ENCODE data around the gene PDCD5. TPM values are rescaled to one million over a fixed set of nuclear protein-coding genes. Genes with fewer than 3 reads are reported as not detected.

The PDCD5 gene
- total RNA-seq, 1 experiment from 2014 or later: 246 TPM

DNA sequence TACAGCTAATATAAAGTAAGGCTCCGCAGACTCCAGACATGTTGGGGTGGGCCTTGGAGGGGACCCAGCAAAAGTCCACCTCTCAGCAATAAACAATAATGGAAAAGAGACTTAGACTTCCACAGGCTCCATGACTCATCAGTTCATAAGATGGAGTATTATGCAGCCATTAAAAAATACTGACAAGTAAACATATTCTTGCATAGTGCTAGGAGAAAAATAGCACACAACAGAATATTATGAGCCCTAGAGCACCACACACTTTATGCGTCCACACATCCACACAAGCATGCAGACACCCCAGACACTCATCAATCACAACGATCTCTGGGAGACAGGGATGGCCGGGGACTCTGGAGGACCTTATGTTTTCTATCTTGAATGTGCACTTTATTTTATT, 46.0 kb downstream of the PDCD5 start:
- intact Hi-C loops (cut with micrococcal nuclease; ENCODE audit: unreplicated experiment): no loop called here
- no peaks in the 10 kb centered on the region for H3K4me1 ChIP-seq (ENCODE audit: control insufficient read depth, insufficient read depth, low read length)

DNA sequence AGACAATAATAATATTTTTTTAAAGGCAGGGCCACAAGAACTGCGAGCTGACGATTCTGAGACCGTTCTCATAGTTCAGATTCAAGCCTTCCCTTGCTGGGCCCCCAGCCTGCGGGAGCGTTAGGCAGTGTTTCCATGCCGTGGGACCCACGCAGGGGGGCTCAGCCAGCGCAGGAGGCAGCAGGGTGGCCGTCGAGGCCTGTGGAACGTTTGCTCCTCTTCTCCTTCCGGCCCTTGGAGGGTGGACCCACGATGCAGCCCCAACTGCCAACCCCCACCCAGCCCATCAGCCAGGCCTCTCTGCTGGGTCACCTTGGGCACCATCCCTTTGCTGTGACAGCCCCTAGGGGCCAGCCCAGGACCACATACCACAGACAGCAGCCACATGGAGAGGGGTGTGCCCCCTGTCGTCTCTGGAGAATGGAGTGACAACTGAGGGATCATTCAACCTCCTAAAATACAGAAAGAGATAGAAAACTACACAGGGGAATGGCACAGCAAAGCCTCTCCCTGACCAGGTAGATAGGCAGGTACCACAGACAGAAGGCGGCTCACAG, 46.8 kb downstream of the PDCD5 start:
- no TSS peak for BruUV-seq (replicated peaks)
- ChIA-PET CTCF (no interaction called here), POLR2A (no interaction called here)
- no peaks in the 10 kb centered on the region for H3K9me3 ChIP-seq (ENCODE audit: control insufficient read depth, insufficient read depth, low read depth, low read length)
- in situ Hi-C loops (cut with HindIII; ENCODE audit: low pct_unique_long_range_greater_than_20kb, low sequenced_read_pairs) (no loop called here), intact Hi-C loops (cut with micrococcal nuclease; ENCODE audit: unreplicated experiment) (no loop called here)
- H3K27me3 ChIP-seq (ENCODE audit: control insufficient read depth, insufficient read depth, low read length): no peaks in the 10 kb centered on the region
- H3K4me3 ChIP-seq (ENCODE audit: low read depth in 2 of 2, low read length in 2 of 2): no peak overlapping the region
- no peak overlapping the region for H3K27ac ChIP-seq (ENCODE audit: low read length)
- H3K36me3 ChIP-seq (ENCODE audit: control insufficient read depth, insufficient read depth, low read length): no peaks in the 10 kb centered on the region; the same call in 1 of the 2 replicates
- ATAC-seq (no peak), DNase-seq (ENCODE audit: low read depth, low spot score) (no peak)
- H3K4me1 ChIP-seq (ENCODE audit: control insufficient read depth, insufficient read depth, low read length): no peaks in the 10 kb centered on the region
- TF ChIP-seq TCF7L2 (IDR thresholded peaks at IDR 0.05; ENCODE audit: low read depth, low read length) (no peak), SIN3A (IDR thresholded peaks at IDR 0.05; ENCODE audit: borderline replicate concordance, insufficient read depth, low read depth, low read length) (no peak), POLR2AphosphoS5 (IDR thresholded peaks at IDR 0.05; ENCODE audit: low read depth, low read length) (no peak)

More for the DNA sequence above, 46.0 kb downstream of the PDCD5 start:
- TF ChIP-seq TCF7L2 (IDR thresholded peaks at IDR 0.05; ENCODE audit: low read depth, low read length): no peak
- TF ChIP-seq, protein P1, sequence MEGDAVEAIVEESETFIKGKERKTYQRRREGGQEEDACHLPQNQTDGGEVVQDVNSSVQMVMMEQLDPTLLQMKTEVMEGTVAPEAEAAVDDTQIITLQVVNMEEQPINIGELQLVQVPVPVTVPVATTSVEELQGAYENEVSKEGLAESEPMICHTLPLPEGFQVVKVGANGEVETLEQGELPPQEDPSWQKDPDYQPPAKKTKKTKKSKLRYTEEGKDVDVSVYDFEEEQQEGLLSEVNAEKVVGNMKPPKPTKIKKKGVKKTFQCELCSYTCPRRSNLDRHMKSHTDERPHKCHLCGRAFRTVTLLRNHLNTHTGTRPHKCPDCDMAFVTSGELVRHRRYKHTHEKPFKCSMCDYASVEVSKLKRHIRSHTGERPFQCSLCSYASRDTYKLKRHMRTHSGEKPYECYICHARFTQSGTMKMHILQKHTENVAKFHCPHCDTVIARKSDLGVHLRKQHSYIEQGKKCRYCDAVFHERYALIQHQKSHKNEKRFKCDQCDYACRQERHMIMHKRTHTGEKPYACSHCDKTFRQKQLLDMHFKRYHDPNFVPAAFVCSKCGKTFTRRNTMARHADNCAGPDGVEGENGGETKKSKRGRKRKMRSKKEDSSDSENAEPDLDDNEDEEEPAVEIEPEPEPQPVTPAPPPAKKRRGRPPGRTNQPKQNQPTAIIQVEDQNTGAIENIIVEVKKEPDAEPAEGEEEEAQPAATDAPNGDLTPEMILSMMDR (IDR thresholded peaks at IDR 0.05): no peak
- no peak for TF ChIP-seq POLR2AphosphoS5 (IDR thresholded peaks at IDR 0.05; ENCODE audit: low read depth, low read length)
- TF ChIP-seq SIN3A (IDR thresholded peaks at IDR 0.05; ENCODE audit: borderline replicate concordance, insufficient read depth, low read depth, low read length): no peak
- TF ChIP-seq, protein P2, sequence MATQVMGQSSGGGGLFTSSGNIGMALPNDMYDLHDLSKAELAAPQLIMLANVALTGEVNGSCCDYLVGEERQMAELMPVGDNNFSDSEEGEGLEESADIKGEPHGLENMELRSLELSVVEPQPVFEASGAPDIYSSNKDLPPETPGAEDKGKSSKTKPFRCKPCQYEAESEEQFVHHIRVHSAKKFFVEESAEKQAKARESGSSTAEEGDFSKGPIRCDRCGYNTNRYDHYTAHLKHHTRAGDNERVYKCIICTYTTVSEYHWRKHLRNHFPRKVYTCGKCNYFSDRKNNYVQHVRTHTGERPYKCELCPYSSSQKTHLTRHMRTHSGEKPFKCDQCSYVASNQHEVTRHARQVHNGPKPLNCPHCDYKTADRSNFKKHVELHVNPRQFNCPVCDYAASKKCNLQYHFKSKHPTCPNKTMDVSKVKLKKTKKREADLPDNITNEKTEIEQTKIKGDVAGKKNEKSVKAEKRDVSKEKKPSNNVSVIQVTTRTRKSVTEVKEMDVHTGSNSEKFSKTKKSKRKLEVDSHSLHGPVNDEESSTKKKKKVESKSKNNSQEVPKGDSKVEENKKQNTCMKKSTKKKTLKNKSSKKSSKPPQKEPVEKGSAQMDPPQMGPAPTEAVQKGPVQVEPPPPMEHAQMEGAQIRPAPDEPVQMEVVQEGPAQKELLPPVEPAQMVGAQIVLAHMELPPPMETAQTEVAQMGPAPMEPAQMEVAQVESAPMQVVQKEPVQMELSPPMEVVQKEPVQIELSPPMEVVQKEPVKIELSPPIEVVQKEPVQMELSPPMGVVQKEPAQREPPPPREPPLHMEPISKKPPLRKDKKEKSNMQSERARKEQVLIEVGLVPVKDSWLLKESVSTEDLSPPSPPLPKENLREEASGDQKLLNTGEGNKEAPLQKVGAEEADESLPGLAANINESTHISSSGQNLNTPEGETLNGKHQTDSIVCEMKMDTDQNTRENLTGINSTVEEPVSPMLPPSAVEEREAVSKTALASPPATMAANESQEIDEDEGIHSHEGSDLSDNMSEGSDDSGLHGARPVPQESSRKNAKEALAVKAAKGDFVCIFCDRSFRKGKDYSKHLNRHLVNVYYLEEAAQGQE (IDR thresholded peaks at IDR 0.05; ENCODE audit: insufficient read depth in 1 of 2, low read depth in 2 of 2, low read length in 1 of 2): no peak
- no peaks in the 10 kb centered on the region for H3K9me3 ChIP-seq (ENCODE audit: control insufficient read depth, insufficient read depth, low read depth, low read length)
- ChIA-PET POLR2A (no interaction called here), CTCF (no interaction called here)
- no peak overlapping the region for H3K27ac ChIP-seq (ENCODE audit: low read length)
- DNase-seq (ENCODE audit: low read depth, low spot score) (no peak), ATAC-seq (no peak)
- no peaks in the 10 kb centered on the region for H3K27me3 ChIP-seq (ENCODE audit: control insufficient read depth, insufficient read depth, low read length)
- no TSS peak for BruUV-seq (replicated peaks)
- in situ Hi-C loops (cut with HindIII; ENCODE audit: low pct_unique_long_range_greater_than_20kb, low sequenced_read_pairs): no loop called here
- no peak overlapping the region for H3K4me3 ChIP-seq (ENCODE audit: low read depth in 2 of 2, low read length in 2 of 2)
- no peaks in the 10 kb centered on the region; the same call in 1 of the 2 replicates for H3K36me3 ChIP-seq (ENCODE audit: control insufficient read depth, insufficient read depth, low read length)

DNA sequence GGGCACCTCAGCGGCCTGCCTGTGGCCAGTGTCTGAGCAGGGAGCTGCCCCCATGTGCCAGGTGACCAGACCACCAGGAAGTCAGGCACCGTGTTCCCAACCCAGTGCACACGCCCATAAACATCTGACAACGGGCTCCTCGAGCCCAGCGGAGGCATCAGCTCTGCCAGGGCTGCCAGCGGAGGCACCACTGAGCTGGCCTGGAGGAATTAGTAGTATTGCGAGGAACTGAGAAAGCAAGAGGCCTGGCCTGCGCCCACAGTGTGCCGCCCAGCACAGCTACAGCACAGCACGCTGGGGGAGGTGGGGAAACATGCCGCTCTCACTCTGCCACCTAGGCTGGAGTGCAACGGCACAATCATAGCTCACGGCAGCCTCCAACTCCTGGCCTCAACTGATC, 49.3 kb downstream of the PDCD5 start:
- H3K36me3 ChIP-seq (ENCODE audit: control insufficient read depth, insufficient read depth, low read length): no peaks in the 10 kb centered on the region
- no peak overlapping the region for H3K4me3 ChIP-seq (ENCODE audit: low read depth in 2 of 2, low read length in 2 of 2)
- POLR2A ChIA-PET: no interaction called here
- H3K9me3 ChIP-seq (ENCODE audit: control insufficient read depth, insufficient read depth, low read depth, low read length): no peaks in the 10 kb centered on the region
- no peak for DNase-seq (ENCODE audit: low read depth, low spot score)
- in situ Hi-C loops (cut with HindIII; ENCODE audit: low pct_unique_long_range_greater_than_20kb, low sequenced_read_pairs): no loop called here
- TF ChIP-seq POLR2AphosphoS5 (IDR thresholded peaks at IDR 0.05; ENCODE audit: low read depth, low read length): no peak
- TF ChIP-seq SIN3A (IDR thresholded peaks at IDR 0.05; ENCODE audit: borderline replicate concordance, insufficient read depth, low read depth, low read length): no peak
- TF ChIP-seq, protein P2 (IDR thresholded peaks at IDR 0.05; ENCODE audit: insufficient read depth in 1 of 2, low read depth in 2 of 2, low read length in 1 of 2): no peak
- TF ChIP-seq TCF7L2 (IDR thresholded peaks at IDR 0.05; ENCODE audit: low read depth, low read length): no peak
- TF ChIP-seq, protein P1 (IDR thresholded peaks at IDR 0.05): no peak
- no peaks in the 10 kb centered on the region for H3K27me3 ChIP-seq (ENCODE audit: control insufficient read depth, insufficient read depth, low read length)
- CTCF ChIA-PET: interaction anchor here (0.6 to 0.7 kb wide), 3 partner anchors 187 to 489 kb away, joined by 3 to 4 read pairs (median 3); no protein-coding TSS in a partner anchor
- intact Hi-C loops (cut with micrococcal nuclease; ENCODE audit: unreplicated experiment): no loop called here
- peak; percentile 52 for ATAC-seq
- H3K4me1 ChIP-seq (ENCODE audit: control insufficient read depth, insufficient read depth, low read length): no peaks in the 10 kb centered on the region
- no peak overlapping the region for H3K27ac ChIP-seq (ENCODE audit: low read length)
- no TSS peak for BruUV-seq (replicated peaks)
